PC-9 (cell line): Measurements from ENCODE around the gene COX6B1.

Source experiments
- CTCF ChIP-seq: fragments of 200-600 bp; sonication (generic); conservative IDR thresholded peaks from 2 replicates; pipeline ENCODE4 v1.6.1; 2017; ENCODE audit warnings: mixed run types, antibody characterized with exemption, mild to moderate bottlenecking, moderate library complexity
- EZH2 ChIP-seq: fragments of 200-600 bp; sonication (generic); IDR thresholded peaks from 2 replicates; pipeline ENCODE4 v1.8.0; 2017; ENCODE audit warnings: antibody characterized with exemption, low read depth

- TF ChIP-seq CTCF (no peak), EZH2 (no peak)
Observed at GRCh38 chr19:35656700-35657099, 8.6 kb downstream of the COX6B1 start.
